Cardiac muscle cell (in vitro differentiated cells and primary cell): Measurements from ENCODE around the gene NUDT14. TPM values are rescaled to one million over a fixed set of nuclear protein-coding genes. Genes with fewer than 3 reads are reported as not detected.
A peak's percentile ranks its signal among the peaks of the same experiment; 100 is the strongest.

Source experiments
- DNase-seq, 2 donors: peaks; one replicate each; pipeline versions ENCODE4 v3.0.0 to v3.0.0-alpha.2; 2010 to 2017; ENCODE audit warnings: low read depth in 1 of 2, low spot score in 1 of 2
- H3K27ac ChIP-seq: fragments of 200-600 bp; sonication (generic); 2 replicates; pipeline ENCODE4 v1.5.1; 2016
- H3K27me3 ChIP-seq: fragments of 200-600 bp; sonication (generic); 2 replicates; pipeline ENCODE4 v1.6.0; 2016; ENCODE audit warnings: control low read depth
- H3K36me3 ChIP-seq: fragments of 200-600 bp; sonication (generic); 2 replicates; pipeline ENCODE4 v1.5.1; 2016; ENCODE audit warnings: control low read depth
- H3K4me1 ChIP-seq: fragments of 200-600 bp; sonication (generic); 2 replicates; pipeline ENCODE4 v1.8.1; 2017; ENCODE audit warnings: low read depth, mild to moderate bottlenecking, mixed run types
- H3K4me3 ChIP-seq: fragments of 200-600 bp; sonication (generic); 2 replicates; pipeline ENCODE4 v1.5.1; 2016; ENCODE audit warnings: mild to moderate bottlenecking
- H3K9me3 ChIP-seq: fragments of 200-600 bp; sonication (generic); 2 replicates; pipeline ENCODE4 v1.5.1; 2017; ENCODE audit warnings: low read depth, mild to moderate bottlenecking, control low read depth
- CTCF ChIP-seq: IDR thresholded peaks from 2 replicates; pipeline ENCODE4 v1.5.1; 2012; ENCODE audit warnings: low read depth, mild to moderate bottlenecking, low read length
- polyA plus RNA-seq: library from polyadenylated mRNA; unstranded; fragments of >200 nt; fragmentation: Nextera tagmentation; extraction: Ambion mirVana; gene quantifications from 2 replicates; pipeline ENCODE4 v1.2.1, GENCODE V29; 2016
- total RNA-seq: library from RNA; depleted of rRNA; stranded (reverse); fragments of >200 nt; gene quantifications from 2 replicates; pipeline ENCODE4 v1.2.3, GENCODE V29; 2016

Gene NUDT14
- total and polyA plus RNA-seq, 2 experiments from 2014 or later = 41.3 to 64.3 TPM

- Histone ChIP-seq H3K9me3 (no peaks in the 10 kb centered on the region), H3K27me3 (peaks cover 47% of the 10 kb centered on the region), H3K36me3 (no peaks in the 10 kb centered on the region), H3K4me3 (no peak overlapping the region), H3K27ac (no peak overlapping the region), H3K4me1 (no peaks in the 10 kb centered on the region)
- no peak for TF ChIP-seq CTCF
- no peak for DNase-seq
These were observed 1.3 kb upstream of the NUDT14 start for GRCh38 chr14:105182296-105183020.

- H3K36me3 ChIP-seq = no peaks in the 10 kb centered on the region
- H3K9me3 ChIP-seq = no peaks in the 10 kb centered on the region
- DNase-seq = no peak
- H3K27ac ChIP-seq = no peak overlapping the region
- no peaks in the 10 kb centered on the region for H3K4me1 ChIP-seq
- peaks cover 47% of the 10 kb centered on the region for H3K27me3 ChIP-seq
- H3K4me3 ChIP-seq = peak overlapping the region; percentile 65
- no peak for TF ChIP-seq CTCF
These were observed 610 bp upstream of the NUDT14 start for GRCh38 chr14:105181549-105182295.

DNA sequence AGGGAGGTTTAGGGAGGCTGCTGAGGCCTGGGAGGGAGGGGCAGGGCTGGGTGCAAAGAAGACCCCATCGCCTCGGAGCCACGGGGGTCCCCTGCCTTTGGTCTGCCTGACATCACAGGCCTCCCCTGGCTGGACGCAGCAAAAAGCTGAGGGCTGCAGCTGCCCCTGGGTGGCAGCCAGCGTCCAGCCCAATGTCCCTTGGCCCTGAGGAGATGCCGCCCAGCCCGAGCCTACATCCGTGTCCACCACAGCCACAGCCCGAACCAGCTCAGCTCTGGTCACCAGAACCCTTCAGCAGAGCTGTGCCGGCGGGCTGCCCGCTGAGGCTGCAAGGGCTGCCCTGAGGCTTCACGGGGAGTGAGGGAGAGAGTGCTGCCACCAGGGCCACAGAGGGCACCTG lies 1.9 kb downstream of the NUDT14 start:
- no peak for DNase-seq
- no peaks in the 10 kb centered on the region for H3K36me3 ChIP-seq
- peaks cover 29% of the 10 kb centered on the region for H3K27me3 ChIP-seq
- H3K4me3 ChIP-seq = no peak overlapping the region
- H3K27ac ChIP-seq = no peak overlapping the region
- H3K9me3 ChIP-seq = no peaks in the 10 kb centered on the region
- H3K4me1 ChIP-seq = no peaks in the 10 kb centered on the region
- TF ChIP-seq CTCF = no peak

GRCh38 chr14:105178868-105179140 lies 2.3 kb downstream of the NUDT14 start:
- TF ChIP-seq CTCF = no peak
- H3K4me3 ChIP-seq = no peak overlapping the region
- H3K27me3 ChIP-seq = peaks cover 25% of the 10 kb centered on the region
- no peaks in the 10 kb centered on the region for H3K4me1 ChIP-seq
- no peak overlapping the region for H3K27ac ChIP-seq
- no peaks in the 10 kb centered on the region for H3K36me3 ChIP-seq
- H3K9me3 ChIP-seq = no peaks in the 10 kb centered on the region
- DNase-seq = no peak

DNA sequence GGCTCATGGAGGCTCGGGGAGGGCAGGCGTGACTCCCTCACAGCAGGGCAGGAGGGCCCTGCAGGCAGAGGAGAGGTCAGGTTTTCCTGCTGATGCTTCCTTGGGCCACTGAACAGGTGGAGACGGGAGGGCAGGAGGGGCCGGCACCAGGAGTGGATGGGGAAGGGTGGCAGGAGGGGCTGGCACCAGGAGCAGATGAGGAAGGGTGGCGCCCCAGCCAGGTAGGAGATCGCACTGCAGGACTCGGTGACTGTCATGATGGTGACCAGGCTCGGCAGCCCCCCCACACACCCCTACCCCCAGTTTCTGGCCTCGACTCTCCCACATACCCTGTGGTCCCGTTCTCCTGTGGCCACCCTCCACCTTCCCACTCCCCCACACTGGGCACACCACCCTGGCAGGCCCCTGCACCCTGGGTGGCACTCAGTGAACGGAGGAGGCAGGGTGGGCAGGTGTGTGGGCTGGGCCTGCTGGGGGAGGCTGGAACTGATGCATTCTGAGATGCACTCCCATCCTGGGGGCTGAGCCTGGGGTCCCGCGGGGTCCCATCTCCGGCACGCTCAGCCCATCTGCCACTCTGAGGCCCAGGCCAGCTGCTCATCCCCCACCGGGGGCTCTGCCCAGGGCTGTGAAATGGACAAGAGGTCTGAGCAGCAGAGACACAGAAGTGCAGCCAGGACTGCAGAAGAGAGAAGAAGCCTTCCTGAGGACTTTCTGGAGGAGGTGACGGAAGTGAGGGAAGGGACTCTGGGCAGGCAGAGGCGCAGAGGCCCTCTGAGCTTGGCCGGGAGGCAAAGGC lies 2.8 kb downstream of the NUDT14 start:
- no peak for TF ChIP-seq CTCF
- Histone ChIP-seq H3K4me1 (no peaks in the 10 kb centered on the region), H3K4me3 (no peak overlapping the region), H3K27ac (no peak overlapping the region), H3K36me3 (no peaks in the 10 kb centered on the region), H3K9me3 (no peaks in the 10 kb centered on the region), H3K27me3 (peaks cover 20% of the 10 kb centered on the region)
- DNase-seq = no peak
